HepG2 (cell line): Measurements from ENCODE around the gene NPC2. TPM values are rescaled to one million over a fixed set of nuclear protein-coding genes. Genes with fewer than 3 reads are reported as not detected.

Experiments used
- CBX5 ChIP-seq: sonication (generic); formaldehyde crosslinking; IDR thresholded peaks from 2 replicates; pipeline ENCODE4 v1.4.0; 2020; ENCODE audit warnings: missing genetic modification reagents, borderline replicate concordance
- EZH2 ChIP-seq: conservative IDR thresholded peaks from 2 replicates; pipeline ENCODE4 v1.6.1; 2012; ENCODE audit warnings: mild to moderate bottlenecking, low read depth, low read length, moderate library complexity
- MEIS2 ChIP-seq: sonication (generic); formaldehyde crosslinking; IDR thresholded peaks from 2 replicates; pipeline ENCODE4 v1.9.0; 2021; ENCODE audit warnings: mild to moderate bottlenecking, missing genetic modification reagents
- TSC22D2 ChIP-seq: sonication (generic); formaldehyde crosslinking; IDR thresholded peaks from 2 replicates; pipeline ENCODE4 v1.5.1; 2020; ENCODE audit warnings: missing genetic modification reagents, mild to moderate bottlenecking, borderline replicate concordance
- ZFP36 ChIP-seq: fragments of 150-350 bp; IDR thresholded peaks from 2 replicates; pipeline ENCODE4 v1.6.1; 2018; ENCODE audit warnings: borderline replicate concordance, low read length, low read depth; ENCODE audit not compliant: partially characterized antibody
- ZNF512 ChIP-seq: sonication (generic); formaldehyde crosslinking; IDR thresholded peaks from 2 replicates; pipeline ENCODE4 v1.4.0; 2020; ENCODE audit warnings: mild to moderate bottlenecking, missing genetic modification reagents
- polyA plus RNA-seq, 8 experiments: library from polyadenylated mRNA; depleted of rRNA in 3 of 8; stranded (reverse) in 7 of 8; unstranded in 1 of 8; fragments of >200 nt; fragmentation: Illumina TruSeq in 4 of 8; extraction: Trizol in 4 of 8; gene quantifications; 2 replicates each; pipeline versions ENCODE4 v1.2.1 to v1.2.3, GENCODE V29; 2011 to 2016; ENCODE audit warnings: low read depth in 4 of 8, missing spikeins in 1 of 8, mixed read lengths in 1 of 8; ENCODE audit not compliant: insufficient read depth in 1 of 8
- total RNA-seq, 5 experiments: library from RNA; depleted of rRNA; stranded (reverse); fragments of >200 nt; fragmentation: Illumina TruSeq; extraction: Trizol; gene quantifications; 2 replicates each; pipeline ENCODE4 v1.2.3, GENCODE V29; 2016; ENCODE audit warnings: low read depth in 1 of 5
- TF ChIP-seq, protein P1 (sequence below): sonication (generic); formaldehyde crosslinking; IDR thresholded peaks from 2 replicates; pipeline ENCODE4 v1.4.0; 2020; ENCODE audit warnings: missing genetic modification reagents
- TF ChIP-seq, protein P2 (sequence below): sonication (generic); formaldehyde crosslinking; conservative IDR thresholded peaks from 2 replicates; pipeline ENCODE4 v1.4.0; 2020; ENCODE audit warnings: missing genetic modification reagents
- TF ChIP-seq, protein P3 (sequence below): sonication (generic); formaldehyde crosslinking; IDR thresholded peaks from 2 replicates; pipeline ENCODE4 v1.5.0; 2020; ENCODE audit warnings: mild to moderate bottlenecking, missing genetic modification reagents, borderline replicate concordance

NPC2 gene
- total and polyA plus RNA-seq, 2 of the 13 experiments (the other 11 are each of a cell fraction or from before 2014, with no cell fraction given), result 132 to 164 TPM

DNA sequence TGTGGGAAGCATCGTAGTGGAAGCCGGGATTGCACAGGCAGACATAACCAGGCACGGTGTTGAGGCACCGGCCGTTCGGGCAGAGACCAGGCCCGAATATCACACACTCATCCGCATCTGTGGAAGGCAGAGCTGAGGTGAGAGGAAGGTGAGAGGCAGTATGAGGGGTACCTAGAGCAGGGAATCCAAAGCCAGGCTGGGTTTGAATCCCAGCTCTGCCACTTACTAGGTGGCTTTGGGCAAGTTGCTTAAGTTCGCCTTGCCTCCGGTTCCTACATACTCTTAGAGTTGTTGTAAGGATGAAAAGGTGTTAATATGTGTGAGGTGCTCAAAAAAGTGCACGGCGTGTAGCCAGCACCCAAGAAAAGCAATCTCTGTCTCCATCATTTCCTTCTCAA is 10.8 kb upstream of the NPC2 start (continued):
- TF ChIP-seq, protein P1, sequence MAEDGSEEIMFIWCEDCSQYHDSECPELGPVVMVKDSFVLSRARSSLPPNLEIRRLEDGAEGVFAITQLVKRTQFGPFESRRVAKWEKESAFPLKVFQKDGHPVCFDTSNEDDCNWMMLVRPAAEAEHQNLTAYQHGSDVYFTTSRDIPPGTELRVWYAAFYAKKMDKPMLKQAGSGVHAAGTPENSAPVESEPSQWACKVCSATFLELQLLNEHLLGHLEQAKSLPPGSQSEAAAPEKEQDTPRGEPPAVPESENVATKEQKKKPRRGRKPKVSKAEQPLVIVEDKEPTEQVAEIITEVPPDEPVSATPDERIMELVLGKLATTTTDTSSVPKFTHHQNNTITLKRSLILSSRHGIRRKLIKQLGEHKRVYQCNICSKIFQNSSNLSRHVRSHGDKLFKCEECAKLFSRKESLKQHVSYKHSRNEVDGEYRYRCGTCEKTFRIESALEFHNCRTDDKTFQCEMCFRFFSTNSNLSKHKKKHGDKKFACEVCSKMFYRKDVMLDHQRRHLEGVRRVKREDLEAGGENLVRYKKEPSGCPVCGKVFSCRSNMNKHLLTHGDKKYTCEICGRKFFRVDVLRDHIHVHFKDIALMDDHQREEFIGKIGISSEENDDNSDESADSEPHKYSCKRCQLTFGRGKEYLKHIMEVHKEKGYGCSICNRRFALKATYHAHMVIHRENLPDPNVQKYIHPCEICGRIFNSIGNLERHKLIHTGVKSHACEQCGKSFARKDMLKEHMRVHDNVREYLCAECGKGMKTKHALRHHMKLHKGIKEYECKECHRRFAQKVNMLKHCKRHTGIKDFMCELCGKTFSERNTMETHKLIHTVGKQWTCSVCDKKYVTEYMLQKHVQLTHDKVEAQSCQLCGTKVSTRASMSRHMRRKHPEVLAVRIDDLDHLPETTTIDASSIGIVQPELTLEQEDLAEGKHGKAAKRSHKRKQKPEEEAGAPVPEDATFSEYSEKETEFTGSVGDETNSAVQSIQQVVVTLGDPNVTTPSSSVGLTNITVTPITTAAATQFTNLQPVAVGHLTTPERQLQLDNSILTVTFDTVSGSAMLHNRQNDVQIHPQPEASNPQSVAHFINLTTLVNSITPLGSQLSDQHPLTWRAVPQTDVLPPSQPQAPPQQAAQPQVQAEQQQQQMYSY (CRISPR knock-in tag), result no peak
- no peak for TF ChIP-seq ZNF512 (CRISPR knock-in tag)
- TF ChIP-seq, protein P2, sequence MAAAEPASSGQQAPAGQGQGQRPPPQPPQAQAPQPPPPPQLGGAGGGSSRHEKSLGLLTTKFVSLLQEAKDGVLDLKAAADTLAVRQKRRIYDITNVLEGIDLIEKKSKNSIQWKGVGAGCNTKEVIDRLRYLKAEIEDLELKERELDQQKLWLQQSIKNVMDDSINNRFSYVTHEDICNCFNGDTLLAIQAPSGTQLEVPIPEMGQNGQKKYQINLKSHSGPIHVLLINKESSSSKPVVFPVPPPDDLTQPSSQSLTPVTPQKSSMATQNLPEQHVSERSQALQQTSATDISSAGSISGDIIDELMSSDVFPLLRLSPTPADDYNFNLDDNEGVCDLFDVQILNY (CRISPR knock-in tag), result no peak
- TF ChIP-seq MEIS2 (CRISPR knock-in tag), result no peak
- no peak for TF ChIP-seq CBX5
- TF ChIP-seq, protein P3, sequence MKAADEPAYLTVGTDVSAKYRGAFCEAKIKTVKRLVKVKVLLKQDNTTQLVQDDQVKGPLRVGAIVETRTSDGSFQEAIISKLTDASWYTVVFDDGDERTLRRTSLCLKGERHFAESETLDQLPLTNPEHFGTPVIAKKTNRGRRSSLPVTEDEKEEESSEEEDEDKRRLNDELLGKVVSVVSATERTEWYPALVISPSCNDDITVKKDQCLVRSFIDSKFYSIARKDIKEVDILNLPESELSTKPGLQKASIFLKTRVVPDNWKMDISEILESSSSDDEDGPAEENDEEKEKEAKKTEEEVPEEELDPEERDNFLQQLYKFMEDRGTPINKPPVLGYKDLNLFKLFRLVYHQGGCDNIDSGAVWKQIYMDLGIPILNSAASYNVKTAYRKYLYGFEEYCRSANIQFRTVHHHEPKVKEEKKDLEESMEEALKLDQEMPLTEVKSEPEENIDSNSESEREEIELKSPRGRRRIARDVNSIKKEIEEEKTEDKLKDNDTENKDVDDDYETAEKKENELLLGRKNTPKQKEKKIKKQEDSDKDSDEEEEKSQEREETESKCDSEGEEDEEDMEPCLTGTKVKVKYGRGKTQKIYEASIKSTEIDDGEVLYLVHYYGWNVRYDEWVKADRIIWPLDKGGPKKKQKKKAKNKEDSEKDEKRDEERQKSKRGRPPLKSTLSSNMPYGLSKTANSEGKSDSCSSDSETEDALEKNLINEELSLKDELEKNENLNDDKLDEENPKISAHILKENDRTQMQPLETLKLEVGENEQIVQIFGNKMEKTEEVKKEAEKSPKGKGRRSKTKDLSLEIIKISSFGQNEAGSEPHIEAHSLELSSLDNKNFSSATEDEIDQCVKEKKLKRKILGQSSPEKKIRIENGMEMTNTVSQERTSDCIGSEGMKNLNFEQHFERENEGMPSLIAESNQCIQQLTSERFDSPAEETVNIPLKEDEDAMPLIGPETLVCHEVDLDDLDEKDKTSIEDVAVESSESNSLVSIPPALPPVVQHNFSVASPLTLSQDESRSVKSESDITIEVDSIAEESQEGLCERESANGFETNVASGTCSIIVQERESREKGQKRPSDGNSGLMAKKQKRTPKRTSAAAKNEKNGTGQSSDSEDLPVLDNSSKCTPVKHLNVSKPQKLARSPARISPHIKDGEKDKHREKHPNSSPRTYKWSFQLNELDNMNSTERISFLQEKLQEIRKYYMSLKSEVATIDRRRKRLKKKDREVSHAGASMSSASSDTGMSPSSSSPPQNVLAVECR (CRISPR knock-in tag), result no peak
- TF ChIP-seq TSC22D2 (CRISPR knock-in tag), result no peak
- TF ChIP-seq EZH2, result no peak
- TF ChIP-seq ZFP36, result no peak
